ENCODE measurements around the gene OLFML2A. TPM values are rescaled to one million over a fixed set of nuclear protein-coding genes. Genes with fewer than 3 reads are reported as not detected.

OLFML2A gene
- total and polyA plus RNA-seq, 2 donors = 2.9 to 3.1 TPM

- peaks cover 0 to 4% of the 10 kb centered on the region in 2 donors for H3K9me3 ChIP-seq (ENCODE audit: control insufficient read depth in 2 of 2, insufficient read depth in 1 of 2, low read length in 1 of 2)
- peaks cover 0 to 17% of the 10 kb centered on the region in 2 donors for H3K27me3 ChIP-seq (ENCODE audit: control insufficient read depth in 2 of 2, insufficient read depth in 1 of 2, low read length in 1 of 2)
- WGBS = 96% methylated on average over 24 of the region's 24 CpGs
- DNase-seq (ENCODE audit: low read depth in 6 of 9, low spot score in 9 of 9) = no peak
- H3K27ac ChIP-seq (ENCODE audit: low read depth in 1 of 2, low read length in 1 of 2) = no peak overlapping the region
- peaks cover 39 to 51% of the 10 kb centered on the region in 2 donors for H3K36me3 ChIP-seq (ENCODE audit: control insufficient read depth in 2 of 2, insufficient read depth in 2 of 2, low read length in 1 of 2)
- no peak overlapping the region for H3K4me3 ChIP-seq (ENCODE audit: low read length in 2 of 2)
- H3K4me1 ChIP-seq (ENCODE audit: control insufficient read depth in 2 of 2, insufficient read depth in 2 of 2, low read length in 2 of 2) = peaks cover 13 to 24% of the 10 kb centered on the region in 2 donors
These were observed 80.7 kb downstream of the OLFML2A start for GRCh38 chr9:124857533-124858162.

GRCh38 chr9:124858330-124859046, 81.6 kb downstream of the OLFML2A start:
- no peak overlapping the region for H3K4me3 ChIP-seq (ENCODE audit: low read length in 2 of 2)
- WGBS = 97% methylated on average over 9 of the region's 9 CpGs
- H3K4me1 ChIP-seq (ENCODE audit: control insufficient read depth in 2 of 2, insufficient read depth in 2 of 2, low read length in 2 of 2) = peaks cover 12 to 25% of the 10 kb centered on the region in 2 donors
- H3K36me3 ChIP-seq (ENCODE audit: control insufficient read depth in 2 of 2, insufficient read depth in 2 of 2, low read length in 1 of 2) = peaks cover 39 to 51% of the 10 kb centered on the region in 2 donors
- H3K27ac ChIP-seq (ENCODE audit: low read depth in 1 of 2, low read length in 1 of 2) = no peak overlapping the region
- DNase-seq (ENCODE audit: low read depth in 6 of 9, low spot score in 9 of 9) = no peak
- H3K9me3 ChIP-seq (ENCODE audit: control insufficient read depth in 2 of 2, insufficient read depth in 1 of 2, low read length in 1 of 2) = peaks cover 0 to 4% of the 10 kb centered on the region in 2 donors
- H3K27me3 ChIP-seq (ENCODE audit: control insufficient read depth in 2 of 2, insufficient read depth in 1 of 2, low read length in 1 of 2) = peaks cover 0 to 9% of the 10 kb centered on the region in 2 donors

DNA sequence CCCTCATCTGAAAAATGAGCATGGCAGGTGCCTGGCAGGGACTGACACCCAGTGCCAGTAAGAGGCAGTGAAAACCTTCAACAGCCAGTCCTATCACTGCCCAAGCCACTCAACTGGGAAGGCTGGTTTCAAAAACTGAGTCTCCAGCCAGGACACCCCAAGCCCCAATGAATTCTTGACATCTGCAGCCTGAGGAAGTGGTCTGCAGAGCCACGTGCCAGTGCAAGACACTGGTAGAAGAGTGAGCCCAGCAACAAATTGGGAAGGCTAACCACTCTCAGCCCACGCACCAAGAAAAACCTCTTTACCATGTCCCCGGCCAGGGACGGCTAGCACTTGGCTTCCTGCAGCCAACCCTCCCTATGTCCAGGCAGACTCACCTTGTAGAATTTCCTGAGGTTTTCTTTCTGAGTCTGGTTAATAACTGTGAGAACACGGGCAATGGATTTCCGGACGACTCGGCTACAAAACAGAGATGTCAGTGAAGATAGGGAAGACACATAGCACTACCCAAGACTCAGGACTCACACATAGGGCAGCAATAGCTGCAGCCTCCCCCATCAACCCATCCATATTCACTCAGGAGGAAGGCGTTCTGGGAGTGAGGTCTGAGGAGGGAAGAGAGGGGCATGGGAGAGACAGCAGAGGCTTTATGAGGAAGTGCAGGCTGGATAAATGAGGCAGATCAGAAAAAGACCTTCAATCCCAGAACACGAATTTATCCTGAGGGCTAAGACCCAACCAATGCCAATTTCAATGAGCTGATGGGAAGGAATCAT, 83.1 kb downstream of the OLFML2A start:
- H3K36me3 ChIP-seq (ENCODE audit: control insufficient read depth in 2 of 2, insufficient read depth in 2 of 2, low read length in 1 of 2) = peaks cover 39 to 51% of the 10 kb centered on the region in 2 donors
- peaks cover 0 to 4% of the 10 kb centered on the region in 2 donors for H3K9me3 ChIP-seq (ENCODE audit: control insufficient read depth in 2 of 2, insufficient read depth in 1 of 2, low read length in 1 of 2)
- peaks cover 12 to 25% of the 10 kb centered on the region in 2 donors for H3K4me1 ChIP-seq (ENCODE audit: control insufficient read depth in 2 of 2, insufficient read depth in 2 of 2, low read length in 2 of 2)
- H3K27me3 ChIP-seq (ENCODE audit: control insufficient read depth in 2 of 2, insufficient read depth in 1 of 2, low read length in 1 of 2) = peaks cover 0 to 2% of the 10 kb centered on the region in 2 donors
- peak overlapping the region in 1 of 2 donors; percentile 94 for H3K4me3 ChIP-seq (ENCODE audit: low read length in 2 of 2)
- no peak overlapping the region for H3K27ac ChIP-seq (ENCODE audit: low read depth in 1 of 2, low read length in 1 of 2)
- DNase-seq (ENCODE audit: low read depth in 6 of 9, low spot score in 9 of 9) = no peak
- 86% methylated on average over 10 of the region's 10 CpGs for WGBS

GRCh38 chr9:124860582-124861341, 83.8 kb downstream of the OLFML2A start:
- Histone ChIP-seq H3K4me3 (ENCODE audit: low read length in 2 of 2) (peak overlapping the region; percentile 67 to 94), H3K36me3 (ENCODE audit: control insufficient read depth in 2 of 2, insufficient read depth in 2 of 2, low read length in 1 of 2) (peaks cover 39 to 51% of the 10 kb centered on the region in 2 donors), H3K27ac (ENCODE audit: low read depth in 1 of 2, low read length in 1 of 2) (peak overlapping the region; percentile 83 to 95), H3K9me3 (ENCODE audit: control insufficient read depth in 2 of 2, insufficient read depth in 1 of 2, low read length in 1 of 2) (peaks cover 0 to 4% of the 10 kb centered on the region in 2 donors), H3K4me1 (ENCODE audit: control insufficient read depth in 2 of 2, insufficient read depth in 2 of 2, low read length in 2 of 2) (peaks cover 12 to 25% of the 10 kb centered on the region in 2 donors), H3K27me3 (ENCODE audit: control insufficient read depth in 2 of 2, insufficient read depth in 1 of 2, low read length in 1 of 2) (peaks cover 0 to under 1% of the 10 kb centered on the region in 2 donors)
- 26% methylated on average over 12 of the region's 12 CpGs for WGBS
- no peak for DNase-seq (ENCODE audit: low read depth in 6 of 9, low spot score in 9 of 9)

DNA sequence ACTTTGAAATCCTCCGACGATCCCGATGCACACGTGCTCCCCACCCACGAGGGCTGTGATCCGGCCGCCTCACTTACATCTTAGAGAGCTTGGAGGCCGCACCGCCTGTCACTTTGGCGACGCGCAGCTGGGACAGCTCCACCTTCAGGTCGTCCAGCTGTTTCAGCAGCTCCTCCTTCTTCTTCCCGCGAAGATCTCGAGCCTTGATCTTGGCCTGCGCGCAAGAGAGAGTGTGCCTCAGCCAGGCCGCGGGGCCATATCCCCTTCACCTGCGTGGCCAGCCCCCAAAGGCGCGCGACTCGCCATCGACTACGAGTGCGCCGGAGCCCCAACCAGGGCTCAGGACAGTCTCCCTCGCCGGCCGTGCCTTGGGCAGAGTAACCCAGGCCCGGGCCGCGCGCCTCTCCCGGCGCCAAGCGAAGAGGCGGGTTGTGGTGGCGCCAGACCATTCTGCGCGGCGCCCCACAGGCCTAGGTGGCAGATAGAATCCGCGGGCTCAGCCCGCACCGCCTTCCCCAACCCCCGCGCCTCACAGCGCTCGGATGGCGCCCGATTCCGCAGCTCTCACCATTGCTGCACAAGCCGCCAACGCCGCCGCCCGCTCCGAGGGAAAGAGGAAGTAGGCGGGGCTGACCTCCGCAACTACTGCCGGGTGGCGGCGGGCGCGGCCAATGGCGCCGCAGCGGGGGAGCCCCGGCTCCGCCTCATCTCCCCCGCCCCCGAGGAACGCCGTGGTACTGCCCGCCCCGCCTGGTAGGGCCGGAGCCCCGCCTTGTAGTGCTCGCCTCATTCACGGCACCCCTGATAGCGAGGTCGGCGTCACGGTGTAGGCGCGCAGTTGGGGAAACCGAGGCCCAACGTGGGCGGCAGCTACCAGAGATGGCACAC, 84.7 kb downstream of the OLFML2A start, which contains the start of the genes ARPC5L and RPL35:
Gene ARPC5L (plus strand): TSS at position 789 of the 888 bp plus-strand sequence. CDS start 7,161 bp downstream, outside the sequence.
Gene RPL35 (minus strand): TSS at position 616 of the 888 bp plus-strand sequence. CDS start 45 bp downstream, at position 571.
- WGBS = under 1% methylated on average over 92 of the region's 92 CpGs
- H3K9me3 ChIP-seq (ENCODE audit: control insufficient read depth in 2 of 2, insufficient read depth in 1 of 2, low read length in 1 of 2) = peaks cover 0 to 4% of the 10 kb centered on the region in 2 donors
- H3K27ac ChIP-seq (ENCODE audit: low read depth in 1 of 2, low read length in 1 of 2) = peak within 1 kb of the TSS; percentile 83 to 95
- no peaks in the 10 kb centered on the region for H3K27me3 ChIP-seq (ENCODE audit: control insufficient read depth in 2 of 2, insufficient read depth in 1 of 2, low read length in 1 of 2)
- peaks cover 12 to 25% of the 10 kb centered on the region in 2 donors for H3K4me1 ChIP-seq (ENCODE audit: control insufficient read depth in 2 of 2, insufficient read depth in 2 of 2, low read length in 2 of 2)
- DNase-seq (ENCODE audit: low read depth in 6 of 9, low spot score in 9 of 9) = peak; percentile 80 to 96 (median 89)
- H3K4me3 ChIP-seq (ENCODE audit: low read length in 2 of 2) = peak within 1 kb of the TSS; percentile 67 to 94
- H3K36me3 ChIP-seq (ENCODE audit: control insufficient read depth in 2 of 2, insufficient read depth in 2 of 2, low read length in 1 of 2) = peaks cover 33 to 45% of the 10 kb centered on the region in 2 donors

DNA sequence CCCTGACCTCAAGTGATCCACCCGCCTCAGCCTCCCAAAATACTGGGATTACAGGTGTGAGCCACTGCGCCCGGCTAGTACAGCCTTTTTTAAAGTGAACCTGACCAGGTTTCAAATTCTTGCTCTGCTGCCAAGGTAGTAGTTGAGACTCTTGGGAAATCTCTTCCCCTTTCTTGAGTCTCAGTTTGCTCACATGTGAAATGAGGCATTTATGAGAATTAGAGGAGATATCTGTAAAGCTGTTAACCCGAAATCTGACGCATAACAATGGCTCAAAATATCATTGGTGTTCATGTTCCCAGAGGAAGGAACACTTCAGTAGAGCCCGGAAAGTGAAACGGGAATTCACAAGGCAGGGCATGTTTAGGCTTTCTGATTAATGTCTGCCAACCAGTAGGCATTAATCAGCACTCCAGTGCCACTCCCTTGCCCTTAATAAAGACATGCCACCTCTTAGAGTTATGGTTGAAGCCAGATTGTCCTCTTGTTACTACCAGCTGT, 86.5 kb downstream of the OLFML2A start:
- peaks cover 18 to 27% of the 10 kb centered on the region in 2 donors for H3K36me3 ChIP-seq (ENCODE audit: control insufficient read depth in 2 of 2, insufficient read depth in 2 of 2, low read length in 1 of 2)
- H3K9me3 ChIP-seq (ENCODE audit: control insufficient read depth in 2 of 2, insufficient read depth in 1 of 2, low read length in 1 of 2) = peaks cover 0 to 4% of the 10 kb centered on the region in 2 donors
- peaks cover 16 to 33% of the 10 kb centered on the region in 2 donors for H3K4me1 ChIP-seq (ENCODE audit: control insufficient read depth in 2 of 2, insufficient read depth in 2 of 2, low read length in 2 of 2)
- H3K27me3 ChIP-seq (ENCODE audit: control insufficient read depth in 2 of 2, insufficient read depth in 1 of 2, low read length in 1 of 2) = no peaks in the 10 kb centered on the region
- no peak for DNase-seq (ENCODE audit: low read depth in 6 of 9, low spot score in 9 of 9)
- H3K27ac ChIP-seq (ENCODE audit: low read depth in 1 of 2, low read length in 1 of 2) = peak overlapping the region; percentile 38 to 56
- no peak overlapping the region for H3K4me3 ChIP-seq (ENCODE audit: low read length in 2 of 2)
- WGBS = 88% methylated on average over 7 of the region's 7 CpGs
